B cell (primary cell): ENCODE measurements around the gene SRPK1. TPM values are rescaled to one million over a fixed set of nuclear protein-coding genes. Genes with fewer than 3 reads are reported as not detected.

Experiments
- ATAC-seq: fragments of 200-7000 bp; cut with Tn5 transposase; one replicate; pipeline ENCODE4 v1.10.0; 2021; ENCODE audit warnings: low read depth, mild to moderate bottlenecking, moderate number of reproducible peaks, moderate library complexity
- CTCF ChIA-PET: fragments of 350-600 bp; sonication (Branson Sonifier 250); formaldehyde crosslinking; loops from one replicate; lab custom pipeline; 2021; ENCODE audit warnings: antibody characterized with exemption, inconsistent platforms; lab: Charles Lee
- POLR2A ChIA-PET: fragments of 350-600 bp; sonication (Branson Sonifier 250); formaldehyde crosslinking; loops from one replicate; lab custom pipeline; 2021; ENCODE audit warnings: antibody characterized with exemption; lab: Charles Lee
- DNase-seq: peaks from one replicate; pipeline ENCODE4 v3.0.0; 2013
- H2AFZ ChIP-seq: 2 replicates; pipeline ENCODE4 v1.6.1; 2012; ENCODE audit warnings: mild to moderate bottlenecking, low read depth, low read length; ENCODE audit not compliant: insufficient read depth, poor library complexity, severe bottlenecking
- H3K27ac ChIP-seq, 2 donors: 1 replicate in 1 of 2; 2 replicates in 1 of 2; pipeline ENCODE4 v1.5.1; 2012 to 2013; ENCODE audit warnings: low read length in 2 of 2, mild to moderate bottlenecking in 2 of 2, moderate library complexity in 1 of 2
- H3K27me3 ChIP-seq, 4 experiments: fragments of 200-600 bp in 1 of 4; sonication (generic) in 1 of 4; replicated peaks in 1 of 4; 1 replicate in 2 of 4; 2 replicates in 2 of 4; pipeline versions ENCODE4 v1.6.1 to v1.7.0; 2013 to 2016; ENCODE audit warnings: low read length in 3 of 4, mild to moderate bottlenecking in 2 of 4, mixed read lengths in 1 of 4, moderate library complexity in 1 of 4; ENCODE audit not compliant: insufficient read depth in 4 of 4, control insufficient read depth in 3 of 4; ENCODE audit errors: control extremely low read depth in 1 of 4
- H3K36me3 ChIP-seq, 2 experiments: replicated peaks in 1 of 2; 1 replicate in 1 of 2; 2 replicates in 1 of 2; pipeline versions ENCODE4 v1.6.1 to v1.7.1; 2013; ENCODE audit warnings: low read length in 1 of 2; ENCODE audit not compliant: insufficient read depth in 2 of 2, control insufficient read depth in 1 of 2; ENCODE audit errors: control extremely low read depth in 1 of 2, extremely low read depth in 1 of 2
- H3K4me1 ChIP-seq, 2 donors: fragments of 200-600 bp in 1 of 2; sonication (generic) in 1 of 2; 1 replicate in 1 of 2; 2 replicates in 1 of 2; pipeline versions ENCODE4 v1.5.1 to v1.6.1; 2013 to 2017; ENCODE audit warnings: low read length in 2 of 2; ENCODE audit not compliant: control insufficient read depth in 2 of 2, insufficient read depth in 2 of 2
- H3K4me2 ChIP-seq: replicated peaks from 2 replicates; pipeline ENCODE3; 2012; ENCODE audit warnings: mild to moderate bottlenecking, low read depth, low read length; ENCODE audit not compliant: poor library complexity, severe bottlenecking
- H3K4me3 ChIP-seq, 5 experiments: fragments of 200-600 bp in 1 of 5; sonication (generic) in 1 of 5; 1 replicate in 3 of 5; 2 replicates in 2 of 5; pipeline versions ENCODE4 v1.5.1 to v1.7.0; 2011 to 2016; ENCODE audit warnings: low read length in 4 of 5, mild to moderate bottlenecking in 4 of 5, low read depth in 2 of 5, control low read depth in 1 of 5, moderate library complexity in 1 of 5; ENCODE audit not compliant: insufficient read depth in 1 of 5; ENCODE audit errors: control extremely low read depth in 1 of 5, extremely low read depth in 1 of 5
- H3K79me2 ChIP-seq: fragments of 200-600 bp; sonication (generic); one replicate; pipeline ENCODE4 v1.6.0; 2016; ENCODE audit warnings: low read length; ENCODE audit not compliant: control insufficient read depth, insufficient read depth
- H3K9ac ChIP-seq: fragments of 200-600 bp; sonication (generic); 2 replicates; pipeline ENCODE4 v1.6.1; 2017; ENCODE audit warnings: mild to moderate bottlenecking, low read length, moderate library complexity
- H3K9me3 ChIP-seq, 3 donors: one replicate each; pipeline versions ENCODE4 v1.6.1 to v1.7.1; 2013; ENCODE audit warnings: low read length in 2 of 3; ENCODE audit not compliant: control insufficient read depth in 2 of 3, insufficient read depth in 1 of 3; ENCODE audit errors: control extremely low read depth in 1 of 3
- H4K20me1 ChIP-seq: 2 replicates; pipeline ENCODE4 v1.6.0; 2012; ENCODE audit warnings: mild to moderate bottlenecking, low read length; ENCODE audit not compliant: insufficient read depth, control insufficient read depth, poor library complexity, severe bottlenecking
- H3K27ac Mint-ChIP-seq: one replicate; pipeline ENCODE4 v1.8.0; 2021; ENCODE audit warnings: mixed read lengths
- H3K27me3 Mint-ChIP-seq: one replicate; pipeline ENCODE4 v1.8.0; 2021; ENCODE audit warnings: mixed read lengths
- H3K4me1 Mint-ChIP-seq: one replicate; pipeline ENCODE4 v1.8.0; 2021; ENCODE audit warnings: mixed read lengths
- H3K4me3 Mint-ChIP-seq: one replicate; pipeline ENCODE4 v1.8.0; 2021; ENCODE audit warnings: mixed read lengths
- H3K9me3 Mint-ChIP-seq: one replicate; pipeline ENCODE4 v1.8.0; 2022; ENCODE audit warnings: mixed read lengths; ENCODE audit not compliant: insufficient read depth
- EZH2 ChIP-seq: IDR thresholded peaks from 2 replicates; pipeline ENCODE4 v1.6.1; 2012; ENCODE audit warnings: borderline replicate concordance, low read depth, mild to moderate bottlenecking, moderate library complexity, low read length; ENCODE audit not compliant: insufficient read depth, poor library complexity, severe bottlenecking
- WGBS: methylation state at CpG from one replicate; pipeline ENCODE4 v1.1.5; 2013; ENCODE audit warnings: missing lambda C conversion rate; ENCODE audit not compliant: insufficient coverage; 5-methylcytosine and 5-hydroxymethylcytosine counted together
- intact Hi-C: fragments of 100-400 bp; cut with micrococcal nuclease; formaldehyde crosslinking; loops from one replicate; pipeline ENCODE4 v1.10.0; 2022
- polyA plus RNA-seq: library from polyadenylated mRNA; depleted of rRNA; stranded (reverse); fragments of >200 nt; gene quantifications from 2 replicates; pipeline ENCODE4 v1.2.3, GENCODE V29; 2012
- total RNA-seq, 2 donors: library from RNA; stranded (reverse); fragments of 120-200 nt in 1 of 2; gene quantifications; 1 replicate in 1 of 2; 2 replicates in 1 of 2; pipeline versions ENCODE4 v1.2.3 to v1.2.4, GENCODE V29; 2013 to 2022
- TF ChIP-seq, protein P1 (sequence below): fragments of 200-600 bp; IDR thresholded peaks from one replicate; pipeline ENCODE4 v1.8.0; 2022; ENCODE audit warnings: antibody characterized with exemption, mild to moderate bottlenecking

The SRPK1 gene
- total and polyA plus RNA-seq, 2 donors (not counting 1 experiment from before 2014, with no cell fraction given): 9.7 to 53.3 TPM

DNA sequence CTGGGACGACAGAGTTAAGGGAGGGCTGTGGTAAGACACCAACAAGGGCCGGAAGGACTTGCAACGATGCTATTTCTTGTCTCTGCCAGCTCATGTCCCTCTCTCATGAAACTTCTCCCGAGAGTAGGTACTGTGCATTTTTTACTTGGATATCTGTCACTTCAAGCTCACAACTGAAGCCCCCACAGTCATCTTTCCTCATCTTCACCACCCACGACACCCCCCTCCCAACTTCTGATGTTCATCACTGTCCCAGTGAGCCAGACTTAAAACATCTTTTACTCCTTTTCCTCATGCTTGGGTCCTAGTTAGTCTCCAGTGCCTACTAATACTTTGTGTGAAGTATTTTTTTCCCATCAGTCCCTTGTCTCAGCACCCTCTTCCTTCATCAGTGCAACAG, 34.6 kb upstream of the SRPK1 start:
- ChIA-PET CTCF (no interaction called here), POLR2A (no interaction called here)
- ATAC-seq: no peak
- Histone ChIP-seq H3K27me3 (peaks cover 0 to 11% (median under 1%) of the 10 kb centered on the region in 4 experiments), H3K79me2 (no peaks in the 10 kb centered on the region), H3K9ac (no peak overlapping the region), H3K9me3 (no peaks in the 10 kb centered on the region), H3K4me2 (no peak overlapping the region), H3K4me3 (no peak overlapping the region), H3K4me1 (no peaks in the 10 kb centered on the region), H3K27ac (no peak overlapping the region), H4K20me1 (no peaks in the 10 kb centered on the region), H3K36me3 (no peaks in the 10 kb centered on the region), H2AFZ (no peak overlapping the region)
- DNase-seq: no peak
- Mint-ChIP-seq H3K9me3 (no peaks in the 10 kb centered on the region), H3K4me3 (no peak overlapping the region), H3K27me3 (peaks cover 19% of the 10 kb centered on the region), H3K4me1 (no peaks in the 10 kb centered on the region), H3K27ac (no peak overlapping the region)
- 95% methylated on average over 5 of the region's 5 CpGs for WGBS
- TF ChIP-seq EZH2: no peak
- TF ChIP-seq, protein P1, sequence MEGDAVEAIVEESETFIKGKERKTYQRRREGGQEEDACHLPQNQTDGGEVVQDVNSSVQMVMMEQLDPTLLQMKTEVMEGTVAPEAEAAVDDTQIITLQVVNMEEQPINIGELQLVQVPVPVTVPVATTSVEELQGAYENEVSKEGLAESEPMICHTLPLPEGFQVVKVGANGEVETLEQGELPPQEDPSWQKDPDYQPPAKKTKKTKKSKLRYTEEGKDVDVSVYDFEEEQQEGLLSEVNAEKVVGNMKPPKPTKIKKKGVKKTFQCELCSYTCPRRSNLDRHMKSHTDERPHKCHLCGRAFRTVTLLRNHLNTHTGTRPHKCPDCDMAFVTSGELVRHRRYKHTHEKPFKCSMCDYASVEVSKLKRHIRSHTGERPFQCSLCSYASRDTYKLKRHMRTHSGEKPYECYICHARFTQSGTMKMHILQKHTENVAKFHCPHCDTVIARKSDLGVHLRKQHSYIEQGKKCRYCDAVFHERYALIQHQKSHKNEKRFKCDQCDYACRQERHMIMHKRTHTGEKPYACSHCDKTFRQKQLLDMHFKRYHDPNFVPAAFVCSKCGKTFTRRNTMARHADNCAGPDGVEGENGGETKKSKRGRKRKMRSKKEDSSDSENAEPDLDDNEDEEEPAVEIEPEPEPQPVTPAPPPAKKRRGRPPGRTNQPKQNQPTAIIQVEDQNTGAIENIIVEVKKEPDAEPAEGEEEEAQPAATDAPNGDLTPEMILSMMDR: no peak
- intact Hi-C loops: no loop called here

DNA sequence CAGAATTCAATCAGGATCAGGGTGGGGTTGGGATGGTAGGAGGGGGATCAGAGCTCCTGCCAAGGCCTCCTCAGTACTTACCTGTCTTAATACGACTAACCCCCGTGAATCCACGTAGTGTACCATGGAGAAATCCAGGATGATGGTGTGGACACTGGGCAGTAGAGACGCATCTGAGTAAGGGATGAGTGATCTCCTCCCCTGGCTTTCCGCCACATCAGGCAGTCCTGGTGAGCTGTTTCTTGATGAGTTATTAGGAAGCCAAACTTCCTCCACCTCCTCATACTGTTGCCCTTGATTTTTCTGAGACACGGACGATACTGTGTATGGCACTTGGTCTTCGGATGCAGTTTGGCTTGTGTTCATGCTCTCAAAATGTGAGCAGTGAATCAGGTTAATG, 34.2 kb upstream of the SRPK1 start:
- Histone ChIP-seq H3K4me3 (no peak overlapping the region), H3K9me3 (no peaks in the 10 kb centered on the region), H3K27ac (no peak overlapping the region), H3K27me3 (peaks cover 0 to 11% (median 0%) of the 10 kb centered on the region in 4 experiments), H3K9ac (no peak overlapping the region), H4K20me1 (no peaks in the 10 kb centered on the region), H3K4me1 (no peaks in the 10 kb centered on the region), H2AFZ (no peak overlapping the region), H3K79me2 (no peaks in the 10 kb centered on the region), H3K4me2 (no peak overlapping the region), H3K36me3 (no peaks in the 10 kb centered on the region)
- ChIA-PET POLR2A (no interaction called here), CTCF (no interaction called here)
- 90% methylated on average over 3 of the region's 8 CpGs for WGBS
- DNase-seq: no peak
- intact Hi-C loops: no loop called here
- peaks cover 17% of the 10 kb centered on the region for H3K27me3 Mint-ChIP-seq
- no peaks in the 10 kb centered on the region for H3K4me1 Mint-ChIP-seq
- H3K9me3 Mint-ChIP-seq: no peaks in the 10 kb centered on the region
- no peak for ATAC-seq
- H3K27ac Mint-ChIP-seq: no peak overlapping the region
- TF ChIP-seq, protein P1: no peak
- no peak overlapping the region for H3K4me3 Mint-ChIP-seq
